Fibroblast of mammary gland (primary cell): ENCODE results near the gene SYDE2.

Experiments
- DNase-seq: peaks from one replicate; pipeline ENCODE4 v3.0.0-alpha.2; 2010; ENCODE audit warnings: low read depth
- H3K4me3 ChIP-seq: 2 replicates; pipeline ENCODE4 v1.5.1; 2011; ENCODE audit warnings: low read depth, mild to moderate bottlenecking, low read length, moderate library complexity; ENCODE audit not compliant: control insufficient read depth
- CTCF ChIP-seq: conservative IDR thresholded peaks from 2 replicates; pipeline ENCODE4 v1.5.1; 2011; ENCODE audit warnings: low read depth, low read length, inconsistent platforms; ENCODE audit not compliant: control insufficient read depth, insufficient read depth

SYDE2 gene

GRCh38 chr1:85219853-85220610 lies 19.2 kb upstream of the SYDE2 start:
- H3K4me3 ChIP-seq = no peak overlapping the region
- DNase-seq = no peak
- TF ChIP-seq CTCF = no peak

- H3K4me3 ChIP-seq = no peak overlapping the region
- no peak for DNase-seq
- TF ChIP-seq CTCF = no peak
Observed at GRCh38 chr1:85216697-85217096, 15.9 kb upstream of the SYDE2 start.

GRCh38 chr1:85214654-85215053 lies 13.8 kb upstream of the SYDE2 start:
- no peak for DNase-seq
- no peak overlapping the region for H3K4me3 ChIP-seq
- no peak for TF ChIP-seq CTCF

- no peak for DNase-seq
- TF ChIP-seq CTCF = no peak
- no peak overlapping the region for H3K4me3 ChIP-seq
Observed at GRCh38 chr1:85208488-85208887, 7.7 kb upstream of the SYDE2 start.

GRCh38 chr1:85203573-85204171 lies 2.9 kb upstream of the SYDE2 start:
- DNase-seq = no peak
- TF ChIP-seq CTCF = no peak
- H3K4me3 ChIP-seq = no peak overlapping the region

- TF ChIP-seq CTCF = no peak
- no peak overlapping the region for H3K4me3 ChIP-seq
Observed at GRCh38 chr1:85202864-85203255, 2.0 kb upstream of the SYDE2 start.

More at GRCh38 chr1:85202864-85203255, 2.0 kb upstream of the SYDE2 start:
- DNase-seq = no peak
